ENCODE results near the gene CTAG1B.
"Not testable (repeated sequence)": the region's sequence is repeated elsewhere in the genome, so short reads cannot be mapped to it uniquely, and the experiment has no call there.

Gene CTAG1B

DNA sequence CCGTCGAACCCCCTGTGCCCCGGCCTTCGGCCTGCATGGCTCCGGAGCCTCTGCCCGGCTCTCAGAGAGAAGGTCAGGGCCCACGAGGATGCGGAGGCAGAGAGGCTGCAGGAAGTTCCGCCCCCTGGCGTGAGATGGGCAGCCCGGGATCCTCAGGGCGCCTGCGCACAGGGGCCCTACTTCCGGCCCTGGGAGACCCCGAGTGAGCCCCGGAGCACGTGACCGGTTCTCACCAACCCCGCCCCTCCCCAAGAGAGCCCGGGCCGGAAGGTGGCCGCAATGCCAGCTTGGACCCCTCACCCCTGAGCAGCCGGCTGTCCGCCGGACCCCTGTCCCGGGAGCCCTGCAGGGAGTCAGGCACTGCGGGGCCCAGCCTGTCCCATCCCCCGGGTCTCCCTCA, at the start of gene CTAG1B:
TSS of gene CTAG1B (minus strand) at position 101 of the 400 bp plus-strand sequence. CDS start at position 37, 64 bp downstream.
- in situ Hi-C loops (cut with MboI; ENCODE audit: low sequenced_read_pairs): not testable (repeated sequence)

GRCh38 chrX:154661899-154662298, 42.8 kb upstream of the CTAG1B start:
- in situ Hi-C loops (cut with MboI; ENCODE audit: low sequenced_read_pairs): no loop called here

DNA sequence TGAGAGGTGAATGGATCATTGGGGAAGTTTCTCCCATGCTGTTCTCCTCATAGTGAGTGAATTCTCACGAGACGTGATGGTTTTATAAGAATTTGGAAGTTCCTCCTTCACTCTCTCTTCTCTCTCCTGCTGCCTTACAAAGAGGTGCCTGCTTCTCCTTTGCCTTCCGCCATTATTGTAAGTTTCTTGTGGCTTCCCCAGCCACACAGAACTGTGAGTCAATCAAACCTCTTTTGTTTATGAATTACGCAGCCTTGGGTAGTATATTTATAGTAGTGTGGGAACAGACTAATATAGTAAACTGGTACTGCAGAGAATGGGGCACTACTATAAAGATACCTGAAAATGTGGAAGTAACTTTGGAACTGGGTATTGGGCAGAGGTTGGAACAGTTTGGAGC, 42.1 kb upstream of the CTAG1B start:
- in situ Hi-C loops (cut with MboI; ENCODE audit: low sequenced_read_pairs): no loop called here

- in situ Hi-C loops (cut with MboI; ENCODE audit: low sequenced_read_pairs): no loop called here
Measured at GRCh38 chrX:154660541-154660940, 41.5 kb upstream of the CTAG1B start.

GRCh38 chrX:154658957-154659356, 39.9 kb upstream of the CTAG1B start:
- in situ Hi-C loops (cut with MboI; ENCODE audit: low sequenced_read_pairs): no loop called here

DNA sequence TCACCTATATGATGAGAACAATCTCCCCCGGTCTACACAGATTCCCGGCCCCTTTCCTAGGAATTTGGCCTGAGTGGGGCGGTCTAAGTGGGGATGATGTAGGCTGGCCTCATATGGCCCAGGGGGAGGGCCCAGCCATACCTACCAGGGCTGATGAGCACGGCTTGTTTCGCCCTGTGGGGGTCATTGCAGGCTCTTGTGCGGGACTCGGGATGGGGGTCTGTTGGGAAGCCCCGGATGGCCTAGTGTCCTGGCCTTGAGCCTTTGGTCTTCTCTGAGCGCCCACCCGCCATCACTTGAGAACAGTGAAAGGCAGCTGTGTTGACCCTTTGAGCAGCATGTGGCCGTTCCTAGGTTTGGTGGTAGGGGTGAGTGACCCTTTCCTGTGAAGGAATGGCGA, 39.1 kb upstream of the CTAG1B start:
- in situ Hi-C loops (cut with MboI; ENCODE audit: low sequenced_read_pairs): no loop called here

- in situ Hi-C loops (cut with MboI; ENCODE audit: low sequenced_read_pairs): no loop called here
Measured at GRCh38 chrX:154657226-154657805, 38.2 kb upstream of the CTAG1B start.

- in situ Hi-C loops (cut with MboI; ENCODE audit: low sequenced_read_pairs): no loop called here
Measured at GRCh38 chrX:154655786-154656185, 36.7 kb upstream of the CTAG1B start.

- in situ Hi-C loops (cut with MboI; ENCODE audit: low sequenced_read_pairs): no loop called here
Measured at GRCh38 chrX:154655346-154655745, 36.3 kb upstream of the CTAG1B start.

DNA sequence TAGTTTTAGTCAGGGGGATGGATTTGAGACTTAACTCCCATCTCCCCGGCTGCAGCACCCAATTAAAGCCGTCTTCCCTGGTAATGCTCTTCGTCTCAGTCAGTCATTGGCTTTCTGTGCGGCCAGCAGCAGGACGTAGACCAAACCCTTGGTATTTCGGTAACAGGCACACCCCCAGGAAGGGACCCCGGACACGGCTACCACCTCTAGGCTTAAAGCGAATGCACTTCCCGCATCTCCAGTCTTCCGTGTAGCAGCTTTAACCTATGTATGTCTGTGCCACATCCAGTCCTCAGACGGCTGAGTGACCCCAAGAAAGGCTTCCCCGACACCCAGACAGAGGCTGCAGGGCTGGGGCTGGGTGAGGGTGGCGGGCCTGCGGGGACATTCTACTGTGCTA, 35.8 kb upstream of the CTAG1B start:
- in situ Hi-C loops (cut with MboI; ENCODE audit: low sequenced_read_pairs): no loop called here

GRCh38 chrX:154654372-154654771, 35.3 kb upstream of the CTAG1B start:
- in situ Hi-C loops (cut with MboI; ENCODE audit: low sequenced_read_pairs): no loop called here

GRCh38 chrX:154653413-154653812, 34.3 kb upstream of the CTAG1B start, which contains the start of gene CTAG2:
Gene CTAG2, minus strand, starts transcription at chrX:154653579. Its CDS starts 64 bp downstream, at chrX:154653515.
- in situ Hi-C loops (cut with MboI; ENCODE audit: low sequenced_read_pairs): not testable (repeated sequence)

GRCh38 chrX:154653048-154653401, 33.9 kb upstream of the CTAG1B start:
- in situ Hi-C loops (cut with MboI; ENCODE audit: low sequenced_read_pairs): no loop called here

- in situ Hi-C loops (cut with MboI; ENCODE audit: low sequenced_read_pairs): no loop called here
Measured at GRCh38 chrX:154652311-154653047, 33.4 kb upstream of the CTAG1B start.

GRCh38 chrX:154650221-154650510, 31.1 kb upstream of the CTAG1B start:
- in situ Hi-C loops (cut with MboI; ENCODE audit: low sequenced_read_pairs): no loop called here

- in situ Hi-C loops (cut with MboI; ENCODE audit: low sequenced_read_pairs): no loop called here
Measured at GRCh38 chrX:154649503-154650220, 30.6 kb upstream of the CTAG1B start.

DNA sequence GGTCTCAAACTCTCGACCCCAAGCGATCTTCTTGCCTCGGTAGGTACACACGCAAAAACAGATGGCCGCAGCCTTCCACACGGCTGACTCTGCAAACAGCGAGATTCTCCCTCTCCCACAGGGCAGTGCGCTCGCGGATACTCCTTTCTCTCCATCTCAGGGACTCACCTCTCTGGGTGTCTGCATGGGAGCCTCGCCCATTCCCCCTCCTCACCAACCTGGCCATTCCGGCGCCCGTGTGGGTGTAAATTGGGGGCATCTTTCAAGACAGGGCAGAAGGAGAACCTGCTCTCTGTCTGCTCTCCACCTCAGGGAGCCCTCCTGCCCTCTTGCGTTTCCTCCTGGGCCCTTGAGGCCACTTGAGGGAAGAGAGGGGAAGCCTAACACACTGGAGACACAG, 29.8 kb upstream of the CTAG1B start:
- in situ Hi-C loops (cut with MboI; ENCODE audit: low sequenced_read_pairs): no loop called here

DNA sequence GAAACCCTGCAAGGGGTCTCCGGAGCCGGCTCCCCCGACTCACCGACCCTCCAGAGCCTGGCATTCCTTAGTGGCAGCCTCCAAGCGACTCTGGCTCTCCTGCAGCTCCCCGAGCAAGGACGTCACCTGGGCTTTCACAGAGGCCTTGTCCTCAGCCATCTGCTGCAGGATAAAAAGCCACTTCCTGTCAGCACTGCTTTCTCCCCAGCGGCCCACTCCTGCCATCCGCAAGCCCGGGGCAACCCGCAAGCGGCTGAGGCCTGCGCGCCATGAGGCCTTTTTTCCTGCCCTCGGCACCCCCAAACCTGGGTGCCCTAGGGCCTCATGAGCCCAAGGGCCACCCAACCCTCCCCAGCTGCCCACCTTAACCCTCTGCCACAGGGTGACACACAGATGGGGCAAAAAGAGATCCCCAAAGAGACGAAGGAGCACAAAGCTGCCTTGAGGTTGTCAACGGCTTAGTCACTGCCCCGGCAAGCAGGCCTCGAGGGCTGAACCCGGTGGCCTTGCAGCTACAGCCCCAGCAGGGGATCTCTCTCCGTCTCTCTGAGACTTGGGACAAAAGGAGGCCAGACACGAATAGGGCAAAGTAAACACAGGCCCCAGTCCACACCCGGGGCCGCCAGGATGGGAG, 26.8 kb upstream of the CTAG1B start:
- in situ Hi-C loops (cut with MboI; ENCODE audit: low sequenced_read_pairs): not testable (repeated sequence)

- in situ Hi-C loops (cut with MboI; ENCODE audit: low sequenced_read_pairs): not testable (repeated sequence)
Measured at GRCh38 chrX:154643708-154644107, 24.6 kb upstream of the CTAG1B start.

DNA sequence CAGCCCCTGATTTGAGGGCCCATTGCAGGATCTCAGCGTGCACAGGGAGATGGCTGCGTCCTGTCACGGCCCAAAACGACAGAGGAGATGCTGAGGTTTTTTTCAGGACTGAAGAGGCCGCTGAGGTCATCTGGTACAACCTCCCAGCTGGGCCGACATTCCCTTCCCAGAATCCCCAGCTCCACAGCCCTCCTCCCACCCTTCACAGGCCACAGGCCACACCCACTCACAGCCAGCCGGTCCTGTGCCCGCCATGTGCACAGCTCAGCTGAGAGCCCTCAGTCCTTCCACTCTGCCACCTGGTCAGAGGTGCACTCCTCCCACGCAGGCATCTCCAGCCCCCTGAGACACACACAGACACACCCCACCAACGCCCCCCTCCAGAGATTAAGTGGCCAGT, 22.7 kb upstream of the CTAG1B start:
- in situ Hi-C loops (cut with MboI; ENCODE audit: low sequenced_read_pairs): not testable (repeated sequence)

DNA sequence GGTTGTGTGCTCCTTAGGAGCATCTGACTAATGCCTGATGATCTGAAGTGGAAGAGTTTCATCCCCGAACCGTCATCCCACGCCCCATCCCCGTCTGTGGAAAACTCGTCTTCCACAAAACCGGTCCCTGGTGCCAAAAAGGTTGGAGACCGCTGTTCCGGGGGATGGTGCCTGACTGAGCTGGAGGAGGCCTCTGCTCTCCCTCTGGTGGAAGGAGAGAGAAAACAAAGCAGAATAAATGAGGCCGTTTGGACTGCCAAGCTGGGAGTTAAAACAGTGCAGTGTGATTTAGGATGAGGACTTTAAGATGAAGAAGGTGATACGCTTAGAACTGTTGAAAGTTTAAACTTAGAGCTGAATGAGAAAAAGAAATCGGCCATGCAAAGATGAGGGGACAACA, 14.6 kb upstream of the CTAG1B start:
- in situ Hi-C loops (cut with MboI; ENCODE audit: low sequenced_read_pairs): not testable (repeated sequence)

DNA sequence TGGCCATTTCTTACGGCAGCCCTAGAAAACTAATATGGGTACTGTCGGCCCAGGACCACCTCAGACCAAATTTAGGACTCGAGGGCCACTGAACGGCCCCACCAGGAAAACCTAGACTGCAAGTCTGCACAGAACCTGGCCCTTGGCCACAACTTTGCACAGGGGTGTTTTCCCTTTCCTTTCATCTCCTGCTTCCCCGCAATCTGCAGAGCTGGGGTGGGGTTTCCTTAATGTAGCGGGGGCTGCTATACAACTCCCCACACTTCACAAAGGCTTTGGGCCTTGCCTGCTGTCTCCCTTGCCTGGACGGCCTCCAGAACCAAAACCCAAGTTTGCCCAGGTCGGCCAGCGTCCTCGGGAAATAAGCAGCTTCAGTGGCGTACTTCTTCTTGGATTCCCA, 11.9 kb upstream of the CTAG1B start:
- in situ Hi-C loops (cut with MboI; ENCODE audit: low sequenced_read_pairs): not testable (repeated sequence)

Data from HL-60/S4 (cell line).